ENCODE measurements around the gene SNTG2. TPM values are rescaled to one million over a fixed set of nuclear protein-coding genes. Genes with fewer than 3 reads are reported as not detected.

The SNTG2 gene
- polyA plus RNA-seq, 1 experiment, result 0.06 TPM

- TF ChIP-seq, protein P1, sequence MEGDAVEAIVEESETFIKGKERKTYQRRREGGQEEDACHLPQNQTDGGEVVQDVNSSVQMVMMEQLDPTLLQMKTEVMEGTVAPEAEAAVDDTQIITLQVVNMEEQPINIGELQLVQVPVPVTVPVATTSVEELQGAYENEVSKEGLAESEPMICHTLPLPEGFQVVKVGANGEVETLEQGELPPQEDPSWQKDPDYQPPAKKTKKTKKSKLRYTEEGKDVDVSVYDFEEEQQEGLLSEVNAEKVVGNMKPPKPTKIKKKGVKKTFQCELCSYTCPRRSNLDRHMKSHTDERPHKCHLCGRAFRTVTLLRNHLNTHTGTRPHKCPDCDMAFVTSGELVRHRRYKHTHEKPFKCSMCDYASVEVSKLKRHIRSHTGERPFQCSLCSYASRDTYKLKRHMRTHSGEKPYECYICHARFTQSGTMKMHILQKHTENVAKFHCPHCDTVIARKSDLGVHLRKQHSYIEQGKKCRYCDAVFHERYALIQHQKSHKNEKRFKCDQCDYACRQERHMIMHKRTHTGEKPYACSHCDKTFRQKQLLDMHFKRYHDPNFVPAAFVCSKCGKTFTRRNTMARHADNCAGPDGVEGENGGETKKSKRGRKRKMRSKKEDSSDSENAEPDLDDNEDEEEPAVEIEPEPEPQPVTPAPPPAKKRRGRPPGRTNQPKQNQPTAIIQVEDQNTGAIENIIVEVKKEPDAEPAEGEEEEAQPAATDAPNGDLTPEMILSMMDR (IDR thresholded peaks at IDR 0.05; ENCODE audit: low read depth, low read length), result no peak
- Histone ChIP-seq H3K27me3 (ENCODE audit: control insufficient read depth, insufficient read depth, low read length) (no peaks in the 10 kb centered on the region), H3K27ac (ENCODE audit: low read depth, low read length) (no peak overlapping the region), H3K9me3 (ENCODE audit: control insufficient read depth, insufficient read depth, low read length) (no peaks in the 10 kb centered on the region; the same call in 1 of the 2 replicates), H3K4me3 (ENCODE audit: low read depth, low read length) (no peak overlapping the region)
- ChIA-PET POLR2A (no interaction called here), CTCF (interaction anchor here (1.6 kb wide), 1 partner anchor 18 kb away, joined by 6 read pairs; no protein-coding TSS in a partner anchor)
- DNase-seq (ENCODE audit: low read depth, low spot score), result no peak
These were observed 118.2 kb downstream of the SNTG2 start for GRCh38 chr2:1068822-1069221.

DNA sequence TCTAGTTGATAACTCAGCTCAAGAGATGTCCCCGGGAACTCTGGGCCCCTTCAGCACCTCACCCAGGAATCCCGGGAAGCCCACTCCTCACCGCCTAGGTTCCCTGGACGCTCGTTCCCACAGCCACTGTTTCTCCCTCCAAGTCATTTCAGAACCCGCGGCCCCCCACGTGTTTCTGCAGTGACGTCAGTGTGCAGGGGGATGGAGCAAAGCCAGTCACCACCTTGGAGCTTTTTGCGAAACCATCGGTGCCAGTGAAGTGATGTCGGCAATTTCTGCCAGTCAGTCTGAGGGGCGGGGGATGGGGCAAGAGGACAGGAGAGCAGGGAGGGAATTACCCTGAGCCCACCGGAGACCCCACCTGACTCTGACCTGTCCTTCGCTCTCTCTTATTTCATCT, 119.2 kb downstream of the SNTG2 start:
- TF ChIP-seq, protein P1 (IDR thresholded peaks at IDR 0.05; ENCODE audit: low read depth, low read length), result no peak
- no peaks in the 10 kb centered on the region; the same call in 1 of the 2 replicates for H3K9me3 ChIP-seq (ENCODE audit: control insufficient read depth, insufficient read depth, low read length)
- H3K4me3 ChIP-seq (ENCODE audit: low read depth, low read length), result no peak overlapping the region
- no peak for DNase-seq (ENCODE audit: low read depth, low spot score)
- ChIA-PET CTCF (interaction anchor here (0.7 kb wide), 1 partner anchor 10 kb away, joined by 3 read pairs; no protein-coding TSS in a partner anchor), POLR2A (no interaction called here)
- H3K27ac ChIP-seq (ENCODE audit: low read depth, low read length), result no peak overlapping the region
- no peaks in the 10 kb centered on the region for H3K27me3 ChIP-seq (ENCODE audit: control insufficient read depth, insufficient read depth, low read length)

- CTCF ChIA-PET, result interaction anchor here (0.7 kb wide), 1 partner anchor 10 kb away, joined by 3 read pairs; no protein-coding TSS in a partner anchor
- Histone ChIP-seq H3K4me3 (ENCODE audit: low read depth, low read length) (no peak overlapping the region), H3K9me3 (ENCODE audit: control insufficient read depth, insufficient read depth, low read length) (no peaks in the 10 kb centered on the region; the same call in 1 of the 2 replicates), H3K27ac (ENCODE audit: low read depth, low read length) (no peak overlapping the region), H3K27me3 (ENCODE audit: control insufficient read depth, insufficient read depth, low read length) (no peaks in the 10 kb centered on the region)
- TF ChIP-seq, protein P1 (IDR thresholded peaks at IDR 0.05; ENCODE audit: low read depth, low read length), result no peak
- POLR2A ChIA-PET, result no interaction called here
- no peak for DNase-seq (ENCODE audit: low read depth, low spot score)
These were observed 120.0 kb downstream of the SNTG2 start for GRCh38 chr2:1070601-1071000.

- TF ChIP-seq, protein P1 (IDR thresholded peaks at IDR 0.05; ENCODE audit: low read depth, low read length), result no peak
- no peak overlapping the region for H3K27ac ChIP-seq (ENCODE audit: low read depth, low read length)
- DNase-seq (ENCODE audit: low read depth, low spot score), result no peak
- ChIA-PET POLR2A (no interaction called here), CTCF (interaction anchor here (1.3 kb wide), 1 partner anchor 18 kb away, joined by 4 read pairs; no protein-coding TSS in a partner anchor)
- H3K27me3 ChIP-seq (ENCODE audit: control insufficient read depth, insufficient read depth, low read length), result no peaks in the 10 kb centered on the region
- no peaks in the 10 kb centered on the region; the same call in 1 of the 2 replicates for H3K9me3 ChIP-seq (ENCODE audit: control insufficient read depth, insufficient read depth, low read length)
- H3K4me3 ChIP-seq (ENCODE audit: low read depth, low read length), result no peak overlapping the region
These were observed 121.0 kb downstream of the SNTG2 start for GRCh38 chr2:1071650-1072049.

DNA sequence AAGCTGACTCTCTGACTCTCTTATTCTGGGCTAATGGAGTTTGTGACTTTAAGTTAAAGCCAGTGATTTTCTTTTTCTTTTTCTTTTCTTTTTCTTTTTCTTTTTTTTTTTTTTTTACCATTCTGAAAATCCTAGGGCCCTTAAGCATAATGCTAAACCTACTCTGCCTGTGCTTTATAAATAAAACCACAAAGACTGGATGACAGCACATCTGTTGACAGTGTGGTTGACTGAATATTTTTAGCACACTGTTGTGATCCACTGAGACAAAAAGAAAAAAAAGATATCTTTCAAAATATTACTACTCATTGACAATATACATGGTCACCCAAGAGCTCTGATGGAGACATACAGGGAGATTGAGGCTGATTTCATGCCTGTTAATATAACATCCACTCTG, 121.6 kb downstream of the SNTG2 start:
- CTCF ChIA-PET, result interaction anchor here (1.3 kb wide), 1 partner anchor 18 kb away, joined by 4 read pairs; no protein-coding TSS in a partner anchor
- POLR2A ChIA-PET, result no interaction called here

More for the DNA sequence above, 121.6 kb downstream of the SNTG2 start:
- Histone ChIP-seq H3K27me3 (ENCODE audit: control insufficient read depth, insufficient read depth, low read length) (no peaks in the 10 kb centered on the region), H3K27ac (ENCODE audit: low read depth, low read length) (no peak overlapping the region), H3K4me3 (ENCODE audit: low read depth, low read length) (no peak overlapping the region), H3K9me3 (ENCODE audit: control insufficient read depth, insufficient read depth, low read length) (no peaks in the 10 kb centered on the region; the same call in 1 of the 2 replicates)
- TF ChIP-seq, protein P1 (IDR thresholded peaks at IDR 0.05; ENCODE audit: low read depth, low read length), result no peak
- no peak for DNase-seq (ENCODE audit: low read depth, low spot score)
